SK-N-SH treated with all-trans-retinoic acid at 6 μM for 48 hours (cell line): Measurements from ENCODE around the gene PARM1.

ENCODE experiments used
- ATAC-seq: fragments of 200-7000 bp; cut with Tn5 transposase; 3 replicates; pipeline ENCODE4 v1.9.1; 2020; ENCODE audit warnings: mild to moderate bottlenecking, moderate library complexity
- ARNTL ChIP-seq: fragments of 450-650 bp; formaldehyde crosslinking; IDR thresholded peaks from 2 replicates; pipeline ENCODE4 v1.5.0; 2020; ENCODE audit warnings: low read depth, mild to moderate bottlenecking, moderate library complexity, borderline replicate concordance
- BACH2 ChIP-seq: fragments of 250-450 bp; sonication (Bioruptor Pico); IDR thresholded peaks from 2 replicates; pipeline ENCODE4 v1.9.0; 2021; ENCODE audit warnings: mild to moderate bottlenecking, borderline replicate concordance
- CREB5 ChIP-seq: fragments of 250-450 bp; sonication (Bioruptor Pico); IDR thresholded peaks from 2 replicates; pipeline ENCODE4 v1.5.1; 2020; ENCODE audit warnings: low read depth, mild to moderate bottlenecking, moderate library complexity
- CSDC2 ChIP-seq: fragments of 250-450 bp; sonication (Bioruptor Pico); IDR thresholded peaks from 2 replicates; pipeline ENCODE4 v1.5.0; 2020; ENCODE audit warnings: mild to moderate bottlenecking, moderate library complexity
- CSRNP3 ChIP-seq: fragments of 250-450 bp; sonication (Bioruptor Pico); IDR thresholded peaks from 2 replicates; pipeline ENCODE4 v1.5.1; 2021; ENCODE audit warnings: mild to moderate bottlenecking, moderate library complexity
- GLIS3 ChIP-seq: fragments of 250-450 bp; sonication (Bioruptor Pico); IDR thresholded peaks from 2 replicates; pipeline ENCODE4 v1.5.0; 2020; ENCODE audit warnings: mild to moderate bottlenecking, moderate library complexity
- ISL1 ChIP-seq: fragments of 250-450 bp; sonication (Bioruptor Pico); IDR thresholded peaks from 2 replicates; pipeline ENCODE4 v2.1.2; 2022; ENCODE audit warnings: mild to moderate bottlenecking, moderate library complexity
- PATZ1 ChIP-seq: fragments of 250-450 bp; sonication (Bioruptor Pico); IDR thresholded peaks from 2 replicates; pipeline ENCODE4 v1.8.0; 2020; ENCODE audit warnings: mild to moderate bottlenecking, moderate library complexity, borderline replicate concordance
- POU6F1 ChIP-seq: fragments of 250-450 bp; sonication (Bioruptor Pico); IDR thresholded peaks from 2 replicates; pipeline ENCODE4 v1.8.0; 2021; ENCODE audit warnings: low read depth, mild to moderate bottlenecking, moderate library complexity, borderline replicate concordance
- RARB ChIP-seq: fragments of 250-450 bp; sonication (Bioruptor Pico); IDR thresholded peaks from 2 replicates; pipeline ENCODE4 v1.8.0; 2021; ENCODE audit warnings: mild to moderate bottlenecking, moderate library complexity
- TCF4 ChIP-seq: fragments of 250-450 bp; sonication (Bioruptor Pico); IDR thresholded peaks from 2 replicates; pipeline ENCODE4 v1.8.0; 2021; ENCODE audit warnings: mild to moderate bottlenecking, moderate library complexity, borderline replicate concordance
- TSHZ2 ChIP-seq: fragments of 250-450 bp; sonication (Bioruptor Pico); IDR thresholded peaks from 2 replicates; pipeline ENCODE4 v1.5.0; 2020; ENCODE audit warnings: mild to moderate bottlenecking, moderate library complexity
- ZC3H10 ChIP-seq: fragments of 250-450 bp; sonication (Bioruptor Pico); IDR thresholded peaks from 2 replicates; pipeline ENCODE4 v1.5.1; 2021; ENCODE audit warnings: mild to moderate bottlenecking, moderate library complexity
- ZFP3 ChIP-seq: fragments of 250-450 bp; sonication (Bioruptor Pico); IDR thresholded peaks from 2 replicates; pipeline ENCODE4 v1.5.0; 2020; ENCODE audit warnings: mild to moderate bottlenecking, moderate library complexity
- ZFP30 ChIP-seq: fragments of 450-650 bp; formaldehyde crosslinking; IDR thresholded peaks from 2 replicates; pipeline ENCODE4 v1.5.0; 2022; ENCODE audit warnings: mild to moderate bottlenecking, moderate library complexity
- ZNF565 ChIP-seq: fragments of 450-650 bp; formaldehyde crosslinking; conservative IDR thresholded peaks from 2 replicates; pipeline ENCODE4 v1.5.0; 2020; ENCODE audit warnings: low read depth, mild to moderate bottlenecking, moderate library complexity
- ZNF8 ChIP-seq: fragments of 450-650 bp; formaldehyde crosslinking; IDR thresholded peaks from 2 replicates; pipeline ENCODE4 v1.5.0; 2020; ENCODE audit warnings: mild to moderate bottlenecking, moderate library complexity

Gene PARM1

GRCh38 chr4:75009138-75009537, 76.2 kb downstream of the PARM1 start (continued):
- no peak for TF ChIP-seq PATZ1 (CRISPR knock-in tag)
- no peak for TF ChIP-seq ZC3H10 (CRISPR knock-in tag)
- TF ChIP-seq ZNF8 (CRISPR knock-in tag): no peak
- TF ChIP-seq ZFP3 (CRISPR knock-in tag): no peak
- no peak for TF ChIP-seq ARNTL (CRISPR knock-in tag)
- TF ChIP-seq, all 23 proteins: peak for 0

GRCh38 chr4:75011131-75011795, 78.3 kb downstream of the PARM1 start:
- ATAC-seq: no peak

More at GRCh38 chr4:75011131-75011795, 78.3 kb downstream of the PARM1 start:
- no peak for TF ChIP-seq ARNTL (CRISPR knock-in tag)
- TF ChIP-seq ISL1 (CRISPR knock-in tag): no peak
- TF ChIP-seq ZC3H10 (CRISPR knock-in tag): no peak
- TF ChIP-seq ZNF565 (CRISPR knock-in tag): no peak
- TF ChIP-seq BACH2: no peak
- TF ChIP-seq ZFP30 (CRISPR knock-in tag): no peak
- TF ChIP-seq CREB5 (CRISPR knock-in tag): no peak
- TF ChIP-seq CSDC2 (CRISPR knock-in tag): no peak
- TF ChIP-seq GLIS3 (CRISPR knock-in tag): no peak
- no peak for TF ChIP-seq TCF4
- no peak for TF ChIP-seq RARB (CRISPR knock-in tag)
- no peak for TF ChIP-seq ZFP3 (CRISPR knock-in tag)
- TF ChIP-seq POU6F1 (CRISPR knock-in tag): no peak
- no peak for TF ChIP-seq CSRNP3
- TF ChIP-seq TSHZ2: no peak
- TF ChIP-seq, all 23 proteins: peak for 0
